HCT116 (cell line): ENCODE results near the gene IRX6.

Experiments used
- EZH2phosphoT487 ChIP-seq: fragments of 200-600 bp; IDR thresholded peaks from 2 replicates; pipeline ENCODE4 v1.6.1; 2018; ENCODE audit warnings: antibody characterized with exemption, borderline replicate concordance
- SIN3A ChIP-seq: IDR thresholded peaks from 2 replicates; pipeline ENCODE4 v1.6.1; 2012; ENCODE audit warnings: low read depth
- TF ChIP-seq, protein P1 (sequence below), 3 experiments: fragments of 200-600 bp in 1 of 3; sonication (generic) in 1 of 3; IDR thresholded peaks in 2 of 3; conservative IDR thresholded peaks in 1 of 3; 2 replicates each; pipeline ENCODE4 v1.5.1; 2012 to 2017; ENCODE audit warnings: low read depth in 2 of 3, low read length in 2 of 3, antibody characterized with exemption in 1 of 3, borderline replicate concordance in 1 of 3, control low read depth in 1 of 3, mild to moderate bottlenecking in 1 of 3, mixed read lengths in 1 of 3, mixed run types in 1 of 3, moderate library complexity in 1 of 3; ENCODE audit not compliant: insufficient read depth in 1 of 3

GRCh38 chr16:55379371-55379770 is 55.4 kb downstream of the IRX6 start:
- TF ChIP-seq EZH2phosphoT487 = no peak
- TF ChIP-seq, protein P1, sequence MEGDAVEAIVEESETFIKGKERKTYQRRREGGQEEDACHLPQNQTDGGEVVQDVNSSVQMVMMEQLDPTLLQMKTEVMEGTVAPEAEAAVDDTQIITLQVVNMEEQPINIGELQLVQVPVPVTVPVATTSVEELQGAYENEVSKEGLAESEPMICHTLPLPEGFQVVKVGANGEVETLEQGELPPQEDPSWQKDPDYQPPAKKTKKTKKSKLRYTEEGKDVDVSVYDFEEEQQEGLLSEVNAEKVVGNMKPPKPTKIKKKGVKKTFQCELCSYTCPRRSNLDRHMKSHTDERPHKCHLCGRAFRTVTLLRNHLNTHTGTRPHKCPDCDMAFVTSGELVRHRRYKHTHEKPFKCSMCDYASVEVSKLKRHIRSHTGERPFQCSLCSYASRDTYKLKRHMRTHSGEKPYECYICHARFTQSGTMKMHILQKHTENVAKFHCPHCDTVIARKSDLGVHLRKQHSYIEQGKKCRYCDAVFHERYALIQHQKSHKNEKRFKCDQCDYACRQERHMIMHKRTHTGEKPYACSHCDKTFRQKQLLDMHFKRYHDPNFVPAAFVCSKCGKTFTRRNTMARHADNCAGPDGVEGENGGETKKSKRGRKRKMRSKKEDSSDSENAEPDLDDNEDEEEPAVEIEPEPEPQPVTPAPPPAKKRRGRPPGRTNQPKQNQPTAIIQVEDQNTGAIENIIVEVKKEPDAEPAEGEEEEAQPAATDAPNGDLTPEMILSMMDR (IDR thresholded peaks at IDR 0.05 in 2 of 3, conservative IDR thresholded peaks at IDR 0.05 in 1 of 3; ENCODE audit: borderline replicate concordance in 1 of 3, insufficient read depth in 1 of 3, low read depth in 2 of 3, low read length in 2 of 3) = no peak
- no peak for TF ChIP-seq SIN3A
